H1 (cell line): Measurements from ENCODE around the gene BSN. TPM values are rescaled to one million over a fixed set of nuclear protein-coding genes. Genes with fewer than 3 reads are reported as not detected.

ENCODE experiments used
- CTCF ChIA-PET: fragments of 300-600 bp; sonication (Branson Sonifier 250); formaldehyde crosslinking; loops from one replicate; lab custom pipeline; 2021; ENCODE audit not compliant: partially characterized antibody; lab: Charles Lee
- POLR2A ChIA-PET: fragments of 300-600 bp; sonication (Branson Sonifier 250); formaldehyde crosslinking; loops from one replicate; lab custom pipeline; 2021; ENCODE audit warnings: inconsistent platforms; ENCODE audit not compliant: partially characterized antibody; lab: Charles Lee
- DNase-seq, 2 experiments: peaks; one replicate each; pipeline versions ENCODE4 v3.0.0 to v3.0.0-alpha.2; 2010 to 2022; ENCODE audit warnings: low spot score in 2 of 2, low read depth in 1 of 2, mixed read lengths in 1 of 2
- FAIRE-seq: peaks from 2 replicates; lab custom pipeline; 2011; peaks lifted over from hg19 to GRCh38; lab: Jason Lieb, UNC
- H2AFZ ChIP-seq: 2 replicates; pipeline ENCODE4 v1.8.1; 2012; ENCODE audit warnings: low read length, inconsistent platforms
- H2AK5ac ChIP-seq: 2 replicates; pipeline ENCODE4 v1.6.1; 2013; ENCODE audit warnings: low read depth, low read length
- H2BK120ac ChIP-seq: replicated peaks from 2 replicates; pipeline ENCODE3; 2013; ENCODE audit warnings: low read depth, low read length, inconsistent platforms
- H2BK12ac ChIP-seq: 2 replicates; pipeline ENCODE4 v1.6.1; 2013; ENCODE audit warnings: low read depth, low read length
- H2BK15ac ChIP-seq: 2 replicates; pipeline ENCODE4 v1.6.1; 2013; ENCODE audit warnings: low read length
- H2BK20ac ChIP-seq: 2 replicates; pipeline ENCODE4 v1.6.1; 2013; ENCODE audit warnings: low read length
- H2BK5ac ChIP-seq: 2 replicates; pipeline ENCODE4 v1.6.1; 2013; ENCODE audit warnings: low read depth, low read length
- H3K14ac ChIP-seq: 2 replicates; pipeline ENCODE4 v1.6.1; 2013; ENCODE audit warnings: inconsistent platforms; ENCODE audit not compliant: insufficient read length
- H3K18ac ChIP-seq: 2 replicates; pipeline ENCODE4 v1.6.1; 2013; ENCODE audit warnings: low read length; ENCODE audit errors: extremely low read depth
- H3K23ac ChIP-seq: 2 replicates; pipeline ENCODE4 v1.6.1; 2013; ENCODE audit warnings: inconsistent platforms; ENCODE audit not compliant: insufficient read length
- H3K23me2 ChIP-seq: 2 replicates; pipeline ENCODE4 v1.6.1; 2013; ENCODE audit warnings: low read depth, low read length
- H3K27ac ChIP-seq: 2 replicates; pipeline ENCODE4 v1.6.1; 2011; ENCODE audit warnings: low read depth, low read length, inconsistent platforms
- H3K27me3 ChIP-seq, 4 experiments: replicated peaks in 1 of 4; 1 replicate in 1 of 4; 2 replicates in 3 of 4; pipeline versions ENCODE4 v1.6.1 to v1.8.1; 2011 to 2013; ENCODE audit warnings: low read length in 3 of 4, mild to moderate bottlenecking in 3 of 4, inconsistent platforms in 2 of 4, mixed read lengths in 2 of 4, moderate library complexity in 1 of 4; ENCODE audit not compliant: control insufficient read depth in 3 of 4, insufficient read depth in 3 of 4; ENCODE audit errors: extremely low read depth in 1 of 4
- H3K36me3 ChIP-seq, 4 experiments: 2 replicates each; pipeline versions ENCODE4 v1.6.1 to v1.8.1; 2011 to 2013; ENCODE audit warnings: mild to moderate bottlenecking in 4 of 4, low read length in 3 of 4, moderate library complexity in 2 of 4, control low read depth in 1 of 4, inconsistent platforms in 1 of 4; ENCODE audit not compliant: insufficient read depth in 4 of 4, control insufficient read depth in 2 of 4
- H3K4ac ChIP-seq: replicated peaks from 2 replicates; pipeline ENCODE3; 2013; ENCODE audit warnings: low read length, low read depth, mixed read lengths, inconsistent platforms; ENCODE audit not compliant: insufficient read length
- H3K4me1 ChIP-seq, 4 experiments: replicated peaks in 1 of 4; 1 replicate in 1 of 4; 2 replicates in 3 of 4; pipeline versions ENCODE4 v1.6.1 to v1.8.1; 2011 to 2013; ENCODE audit warnings: low read length in 3 of 4, inconsistent platforms in 2 of 4, mixed read lengths in 1 of 4; ENCODE audit not compliant: insufficient read depth in 4 of 4, control insufficient read depth in 3 of 4
- H3K4me2 ChIP-seq, 2 experiments: 2 replicates each; pipeline versions ENCODE4 v1.6.1 to v1.8.1; 2011 to 2013; ENCODE audit warnings: low read depth in 2 of 2, low read length in 2 of 2, control low read depth in 1 of 2, inconsistent platforms in 1 of 2, mild to moderate bottlenecking in 1 of 2; ENCODE audit not compliant: insufficient read depth in 1 of 2
- H3K4me3 ChIP-seq, 4 experiments: fragments of 200-600, 300-600 bp in 1 of 4; sonication (generic), shearing (Covaris generic), sonication (Bioruptor Twin) in 1 of 4; 2 replicates each; pipeline versions ENCODE4 v1.5.1 to v1.8.1; 2011 to 2016; ENCODE audit warnings: low read length in 4 of 4, low read depth in 3 of 4, control low read depth in 2 of 4, inconsistent platforms in 2 of 4, mild to moderate bottlenecking in 2 of 4, mixed read lengths in 1 of 4, moderate library complexity in 1 of 4; ENCODE audit not compliant: insufficient read depth in 2 of 4; ENCODE audit errors: extremely low read depth in 1 of 4
- H3K56ac ChIP-seq: replicated peaks from 2 replicates; pipeline ENCODE3; 2013; ENCODE audit warnings: low read depth, mild to moderate bottlenecking, mixed read lengths, low read length, inconsistent platforms; ENCODE audit not compliant: insufficient read length
- H3K79me1 ChIP-seq: 2 replicates; pipeline ENCODE4 v1.6.1; 2013; ENCODE audit warnings: low read depth, low read length, control low read depth
- H3K79me2 ChIP-seq, 2 experiments: 2 replicates each; pipeline versions ENCODE4 v1.6.1 to v1.8.1; 2012 to 2013; ENCODE audit warnings: low read length in 2 of 2, mild to moderate bottlenecking in 2 of 2, inconsistent platforms in 1 of 2; ENCODE audit not compliant: insufficient read depth in 2 of 2, control insufficient read depth in 1 of 2
- H3K9ac ChIP-seq, 4 experiments: replicated peaks in 1 of 4; 1 replicate in 1 of 4; 2 replicates in 3 of 4; pipeline versions ENCODE4 v1.6.1 to v1.8.1; 2011 to 2013; ENCODE audit warnings: low read depth in 3 of 4, low read length in 3 of 4, control low read depth in 2 of 4, mild to moderate bottlenecking in 2 of 4, moderate library complexity in 2 of 4, inconsistent platforms in 1 of 4; ENCODE audit errors: extremely low read depth in 1 of 4
- H3K9me3 ChIP-seq, 2 experiments: 2 replicates each; pipeline versions ENCODE4 v1.6.1 to v1.8.1; 2012 to 2013; ENCODE audit warnings: mild to moderate bottlenecking in 2 of 2, moderate library complexity in 2 of 2, control low read depth in 1 of 2, inconsistent platforms in 1 of 2, low read depth in 1 of 2, low read length in 1 of 2, mixed read lengths in 1 of 2; ENCODE audit not compliant: insufficient read depth in 2 of 2
- H4K20me1 ChIP-seq, 2 experiments: replicated peaks in 1 of 2; 2 replicates each; pipeline versions ENCODE3 to v1.8.1; 2011 to 2013; ENCODE audit warnings: inconsistent platforms in 2 of 2, low read length in 2 of 2, mild to moderate bottlenecking in 1 of 2; ENCODE audit not compliant: insufficient read depth in 2 of 2, control insufficient read depth in 1 of 2
- H4K5ac ChIP-seq: 2 replicates; pipeline ENCODE4 v1.6.1; 2013; ENCODE audit warnings: low read length, low read depth, mixed read lengths, inconsistent platforms; ENCODE audit not compliant: insufficient read length
- H4K8ac ChIP-seq: 2 replicates; pipeline ENCODE4 v1.8.0; 2013; ENCODE audit warnings: mild to moderate bottlenecking, moderate library complexity, low read length, inconsistent platforms; ENCODE audit not compliant: insufficient read depth; ENCODE audit errors: extremely low read depth
- H4K91ac ChIP-seq: replicated peaks from 2 replicates; pipeline ENCODE3; 2013; ENCODE audit warnings: low read length, mixed read lengths, inconsistent platforms; ENCODE audit not compliant: insufficient read length
- BRCA1 ChIP-seq: IDR thresholded peaks from 2 replicates; pipeline ENCODE4 v1.6.1; 2012; ENCODE audit warnings: low read depth, low read length, improper control_type of control experiment
- CTBP2 ChIP-seq: IDR thresholded peaks from 2 replicates; pipeline ENCODE4 v1.7.0; 2011; ENCODE audit warnings: borderline replicate concordance, mild to moderate bottlenecking, moderate library complexity, mixed read lengths, low read length; ENCODE audit not compliant: insufficient read depth, insufficient read length
- WGBS, 2 experiments: shearing (Covaris generic) in 1 of 2; methylation state at CpG; one replicate each; pipeline versions ENCODE4 v1.1.6 to v1.1.7; 2013 to 2015; ENCODE audit warnings: low lambda C conversion rate in 2 of 2, mixed read lengths in 2 of 2, inconsistent platforms in 1 of 2, low coverage in 1 of 2, missing lambda C conversion rate in 1 of 2; ENCODE audit not compliant: insufficient replicate concordance in 2 of 2, insufficient coverage in 1 of 2, insufficient read length in 1 of 2; ENCODE audit errors: extremely low coverage in 1 of 2, missing lambda C conversion rate in 1 of 2; 5-methylcytosine and 5-hydroxymethylcytosine counted together
- polyA plus RNA-seq, 7 experiments: library from polyadenylated mRNA; depleted of rRNA in 3 of 7; stranded (reverse) in 5 of 7; unstranded in 2 of 7; fragments of >200 nt in 5 of 7; fragments of 200-250 nt in 2 of 7; gene quantifications; 1 replicate in 5 of 7; 2 replicates in 1 of 7; 4 replicates in 1 of 7; pipeline versions ENCODE4 v1.2.1 to v1.2.3, GENCODE V29; 2011 to 2013; ENCODE audit warnings: missing spikeins in 2 of 7, mixed read lengths in 2 of 7
- total RNA-seq: library from RNA; stranded (reverse); fragmentation: NEBNext Ultra II Directional; extraction: Animal tissue kit (Norgen Biotek cat#: 25700); gene quantifications from 2 replicates; pipeline ENCODE4 v1.2.1, GENCODE V29; 2021

BSN gene
- total and polyA plus RNA-seq, 2 of the 8 experiments (the other 6 are each of a cell fraction or from before 2014, with no cell fraction given) = 0.60 to 3.0 TPM

GRCh38 chr3:49681232-49681522, 126.9 kb downstream of the BSN start:
- Histone ChIP-seq H3K27ac (no peak overlapping the region), H3K4me3 (no peak overlapping the region), H3K79me1 (no peaks in the 10 kb centered on the region), H3K18ac (no peak overlapping the region), H2BK120ac (no peak overlapping the region), H3K4me2 (no peak overlapping the region), H3K4me1 (no peaks in the 10 kb centered on the region), H2BK20ac (no peak overlapping the region), H2AFZ (no peak overlapping the region), H3K23ac (no peak overlapping the region), H2BK5ac (no peak overlapping the region), H3K9me3 (no peaks in the 10 kb centered on the region), H4K5ac (no peak overlapping the region), H3K14ac (no peak overlapping the region), H3K27me3 (peaks cover 0 to 3% (median 3%) of the 10 kb centered on the region in 4 experiments; a peak in 2 of 7 replicates), H4K8ac (no peak overlapping the region), H3K4ac (no peak overlapping the region), H2BK15ac (no peak overlapping the region), H2AK5ac (no peak overlapping the region), H3K56ac (no peak overlapping the region), H3K79me2 (no peaks in the 10 kb centered on the region), H3K36me3 (peaks cover 45 to 73% (median 68%) of the 10 kb centered on the region in 4 experiments), H2BK12ac (no peak overlapping the region), H3K9ac (no peak overlapping the region), H4K20me1 (peaks cover 0 to 21% of the 10 kb centered on the region in 2 experiments), H4K91ac (no peak overlapping the region), H3K23me2 (peaks cover 2% of the 10 kb centered on the region; the same call in 1 of the 2 replicates)
- ChIA-PET POLR2A (interaction anchor here (1.1 to 1.5 kb wide), 2 partner anchors 33 to 58 kb away, joined by 3 read pairs; no protein-coding TSS in a partner anchor), CTCF (interaction anchor here (0.6 to 2.3 kb wide), 4 partner anchors 20 to 208 kb away, joined by 3 to 6 read pairs (median 6); no protein-coding TSS in a partner anchor)
- 100% methylated on average over 2 of the region's 2 CpGs; no CpG with 5 or more reads in 1 of the 2 experiments for WGBS, 2 experiments
- FAIRE-seq = no peak
- DNase-seq = no peak
- TF ChIP-seq BRCA1 = no peak
- TF ChIP-seq CTBP2 = no peak
